A549 treated with AZD2906 at 1 μM for 4 hours (cell line): Measurements from ENCODE around the gene MINDY4B. TPM values are rescaled to one million over a fixed set of nuclear protein-coding genes. Genes with fewer than 3 reads are reported as not detected.

Source experiments
- total RNA-seq: library from RNA; stranded (reverse); fragments of 200-300 nt; extraction: Qiagen RNA extraction; gene quantifications from 5 replicates; pipeline ENCODE4 v1.2.3, GENCODE V29; 2022

Gene MINDY4B
- total RNA-seq: not detected in 5 replicates

DNA sequence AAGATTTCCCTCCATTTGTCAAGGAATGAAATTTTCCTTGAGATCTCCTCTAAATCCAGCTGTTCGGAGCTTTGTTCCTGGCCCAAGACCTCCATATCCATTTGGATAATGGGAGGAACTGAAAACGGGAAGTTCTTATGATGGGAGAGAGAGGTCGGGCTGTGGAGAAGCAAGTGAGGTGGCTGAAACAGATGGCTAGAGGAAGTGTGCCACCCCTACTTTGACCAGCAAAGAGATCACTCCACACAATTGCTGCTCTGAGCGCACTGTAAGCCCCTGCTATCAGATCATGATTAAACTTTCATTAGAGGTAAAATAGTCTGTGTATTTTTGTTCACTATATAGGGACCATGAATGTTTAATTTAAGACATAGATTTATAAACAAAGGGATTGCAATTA lies at the start of gene MINDY4B:
TSS of gene MINDY4B (minus strand) at position 101 of the 400 bp plus-strand sequence. CDS start at position 101, 0 bp downstream.

Other genes starting within 250 kb of the MINDY4B start
- gene ERICH6, start 201.5 kb downstream of the MINDY4B start, total RNA-seq: 0.10 TPM in 1 of 5 replicates, not detected in the others
- 14.4 to 17.9 TPM (median 17.8 TPM) in 5 replicates for gene SIAH2, start 142.3 kb downstream of the MINDY4B start, total RNA-seq
- gene CLRN1, start 67.3 kb upstream of the MINDY4B start, total RNA-seq: not detected in 5 replicates
- gene MED12L, start 180.2 kb upstream of the MINDY4B start, total RNA-seq: 0.32 to 0.90 TPM (median 0.42 TPM) in 5 replicates